Measurements from ENCODE around the gene AADACL4.

DNA sequence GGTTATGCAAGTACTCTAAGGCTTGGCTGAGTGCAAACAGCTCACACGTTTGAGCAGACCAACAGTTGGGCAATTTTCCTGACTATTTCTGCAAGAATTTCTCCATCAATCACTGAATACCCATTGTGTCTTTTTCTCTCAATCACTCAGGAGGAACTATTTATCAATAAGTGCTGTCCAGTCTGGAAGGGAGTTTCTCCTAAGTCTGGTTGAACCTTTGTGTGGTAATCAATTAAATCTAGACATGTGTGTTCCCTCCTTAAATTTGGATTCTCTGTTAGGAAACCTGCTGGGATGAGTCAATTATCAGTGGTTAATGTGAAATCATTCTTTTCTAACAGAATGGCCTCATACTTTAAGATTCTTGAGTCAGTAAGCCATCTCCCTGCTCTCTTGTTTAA lies 65.2 kb downstream of the AADACL4 start:
- no peak for TF ChIP-seq RAD21 (conservative IDR thresholded peaks at IDR 0.05)
- TF ChIP-seq EP300 (conservative IDR thresholded peaks at IDR 0.05; ENCODE audit: poor library complexity, severe bottlenecking) = no peak
- TF ChIP-seq, protein P1, sequence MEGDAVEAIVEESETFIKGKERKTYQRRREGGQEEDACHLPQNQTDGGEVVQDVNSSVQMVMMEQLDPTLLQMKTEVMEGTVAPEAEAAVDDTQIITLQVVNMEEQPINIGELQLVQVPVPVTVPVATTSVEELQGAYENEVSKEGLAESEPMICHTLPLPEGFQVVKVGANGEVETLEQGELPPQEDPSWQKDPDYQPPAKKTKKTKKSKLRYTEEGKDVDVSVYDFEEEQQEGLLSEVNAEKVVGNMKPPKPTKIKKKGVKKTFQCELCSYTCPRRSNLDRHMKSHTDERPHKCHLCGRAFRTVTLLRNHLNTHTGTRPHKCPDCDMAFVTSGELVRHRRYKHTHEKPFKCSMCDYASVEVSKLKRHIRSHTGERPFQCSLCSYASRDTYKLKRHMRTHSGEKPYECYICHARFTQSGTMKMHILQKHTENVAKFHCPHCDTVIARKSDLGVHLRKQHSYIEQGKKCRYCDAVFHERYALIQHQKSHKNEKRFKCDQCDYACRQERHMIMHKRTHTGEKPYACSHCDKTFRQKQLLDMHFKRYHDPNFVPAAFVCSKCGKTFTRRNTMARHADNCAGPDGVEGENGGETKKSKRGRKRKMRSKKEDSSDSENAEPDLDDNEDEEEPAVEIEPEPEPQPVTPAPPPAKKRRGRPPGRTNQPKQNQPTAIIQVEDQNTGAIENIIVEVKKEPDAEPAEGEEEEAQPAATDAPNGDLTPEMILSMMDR (IDR thresholded peaks at IDR 0.05; ENCODE audit: poor library complexity, severe bottlenecking) = no peak
- TF ChIP-seq POLR2AphosphoS5 (IDR thresholded peaks at IDR 0.05) = no peak
- no peak for TF ChIP-seq EZH2 (IDR thresholded peaks at IDR 0.05; ENCODE audit: borderline replicate concordance, insufficient read depth, low read length, poor library complexity, severe bottlenecking)
- TF ChIP-seq, protein P2, sequence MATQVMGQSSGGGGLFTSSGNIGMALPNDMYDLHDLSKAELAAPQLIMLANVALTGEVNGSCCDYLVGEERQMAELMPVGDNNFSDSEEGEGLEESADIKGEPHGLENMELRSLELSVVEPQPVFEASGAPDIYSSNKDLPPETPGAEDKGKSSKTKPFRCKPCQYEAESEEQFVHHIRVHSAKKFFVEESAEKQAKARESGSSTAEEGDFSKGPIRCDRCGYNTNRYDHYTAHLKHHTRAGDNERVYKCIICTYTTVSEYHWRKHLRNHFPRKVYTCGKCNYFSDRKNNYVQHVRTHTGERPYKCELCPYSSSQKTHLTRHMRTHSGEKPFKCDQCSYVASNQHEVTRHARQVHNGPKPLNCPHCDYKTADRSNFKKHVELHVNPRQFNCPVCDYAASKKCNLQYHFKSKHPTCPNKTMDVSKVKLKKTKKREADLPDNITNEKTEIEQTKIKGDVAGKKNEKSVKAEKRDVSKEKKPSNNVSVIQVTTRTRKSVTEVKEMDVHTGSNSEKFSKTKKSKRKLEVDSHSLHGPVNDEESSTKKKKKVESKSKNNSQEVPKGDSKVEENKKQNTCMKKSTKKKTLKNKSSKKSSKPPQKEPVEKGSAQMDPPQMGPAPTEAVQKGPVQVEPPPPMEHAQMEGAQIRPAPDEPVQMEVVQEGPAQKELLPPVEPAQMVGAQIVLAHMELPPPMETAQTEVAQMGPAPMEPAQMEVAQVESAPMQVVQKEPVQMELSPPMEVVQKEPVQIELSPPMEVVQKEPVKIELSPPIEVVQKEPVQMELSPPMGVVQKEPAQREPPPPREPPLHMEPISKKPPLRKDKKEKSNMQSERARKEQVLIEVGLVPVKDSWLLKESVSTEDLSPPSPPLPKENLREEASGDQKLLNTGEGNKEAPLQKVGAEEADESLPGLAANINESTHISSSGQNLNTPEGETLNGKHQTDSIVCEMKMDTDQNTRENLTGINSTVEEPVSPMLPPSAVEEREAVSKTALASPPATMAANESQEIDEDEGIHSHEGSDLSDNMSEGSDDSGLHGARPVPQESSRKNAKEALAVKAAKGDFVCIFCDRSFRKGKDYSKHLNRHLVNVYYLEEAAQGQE (IDR thresholded peaks at IDR 0.05; ENCODE audit: borderline replicate concordance) = no peak
- TF ChIP-seq SMC3 (conservative IDR thresholded peaks at IDR 0.05; ENCODE audit: poor library complexity) = no peak
